Measurements from ENCODE around the gene GBE1.

GBE1 gene

DNA sequence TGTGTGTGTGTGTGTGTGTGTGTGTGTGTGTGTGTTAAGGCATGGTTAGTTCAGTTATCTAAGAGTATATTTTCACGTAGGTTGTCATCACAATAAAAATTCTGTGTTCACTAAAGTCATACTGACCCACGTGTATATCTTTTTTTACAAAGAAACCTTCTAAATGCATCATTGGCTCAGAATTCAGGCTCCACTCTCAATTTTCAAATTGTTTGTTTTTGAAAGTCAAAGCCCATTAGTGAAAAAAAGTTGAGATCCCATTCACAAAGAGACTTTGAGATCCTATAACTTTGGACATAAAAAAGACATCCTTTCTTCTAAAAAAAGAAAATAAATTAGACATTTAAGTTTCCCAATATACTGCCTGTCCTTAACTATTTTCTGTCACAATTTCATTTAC, 59.3 kb downstream of the GBE1 start:
- DNase-seq (ENCODE audit: low read depth in 2 of 3, low spot score in 1 of 3), result no peak

DNA sequence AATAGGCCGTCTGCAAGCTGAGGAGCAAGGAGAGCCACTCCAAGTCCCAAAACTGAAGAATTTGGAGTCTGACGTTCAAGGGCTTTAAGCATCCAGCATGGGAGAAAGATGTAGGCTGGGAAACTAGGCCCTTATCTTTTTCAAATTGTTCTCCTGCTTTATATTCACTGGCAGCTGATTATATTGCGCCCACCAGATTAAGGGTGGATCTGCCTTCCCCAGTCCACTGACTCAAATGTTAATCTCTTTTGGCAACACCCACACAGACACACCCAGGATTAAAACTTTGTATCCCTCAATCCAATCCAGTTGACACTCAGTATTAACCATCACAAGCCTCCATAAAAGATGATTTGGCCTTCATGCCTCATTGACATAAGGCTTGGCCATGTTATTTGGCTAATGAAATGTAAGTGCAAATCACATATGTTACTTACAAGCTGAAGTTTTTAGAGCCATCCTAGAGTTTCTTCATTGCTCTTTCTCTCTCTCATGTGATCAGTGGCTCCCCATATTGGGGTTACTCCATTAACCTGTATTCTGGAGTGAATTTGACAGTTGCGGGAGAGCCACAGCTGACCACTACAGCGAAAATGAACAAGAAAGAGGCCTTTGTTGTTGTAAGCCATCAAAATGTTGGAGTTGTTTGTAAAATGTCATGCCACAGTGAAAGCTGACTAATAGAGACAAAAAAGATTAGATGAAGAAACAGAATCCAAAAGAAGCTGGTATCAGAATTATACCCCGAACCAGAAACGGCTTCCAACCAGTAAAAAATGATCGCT, 61.7 kb downstream of the GBE1 start:
- DNase-seq (ENCODE audit: low read depth in 2 of 3, low spot score in 1 of 3), result no peak

DNA sequence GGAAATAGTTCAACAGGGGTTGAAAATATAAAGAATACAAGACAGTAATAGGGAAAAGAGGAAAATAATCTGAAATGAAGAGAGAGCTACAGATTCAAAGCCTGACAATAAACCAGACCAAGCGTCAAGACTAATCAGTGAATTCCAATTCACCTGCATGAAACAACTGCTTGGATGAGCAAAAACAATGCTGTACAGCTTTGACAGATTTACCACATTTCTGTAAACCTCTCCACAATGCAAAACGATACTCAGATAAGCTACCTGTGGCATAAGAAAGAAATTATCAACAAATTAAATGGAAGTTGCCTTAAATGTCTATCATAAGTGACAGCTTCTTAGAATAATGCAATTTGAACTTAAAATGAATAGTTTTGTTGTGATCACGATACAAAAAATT, 65.4 kb downstream of the GBE1 start:
- no peak for DNase-seq (ENCODE audit: low read depth in 2 of 3, low spot score in 1 of 3)

DNA sequence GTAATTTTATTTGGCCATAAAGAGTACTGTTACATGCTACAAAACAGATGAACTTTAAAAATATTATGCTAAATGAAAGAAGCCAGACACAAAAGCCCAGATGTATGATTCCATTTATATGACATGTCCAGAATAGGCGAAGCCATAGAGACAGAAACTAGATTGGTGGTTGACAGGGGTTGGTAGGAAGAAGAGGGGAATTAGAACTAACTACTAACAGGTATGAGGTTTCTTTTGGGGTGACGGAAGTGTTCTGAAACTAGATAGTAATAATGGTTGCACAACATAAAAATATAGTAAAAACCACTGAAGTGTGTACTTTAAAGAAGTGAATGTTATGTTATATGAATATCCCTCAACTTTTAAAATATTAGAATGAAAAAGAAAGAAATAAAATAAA, 66.1 kb downstream of the GBE1 start:
- DNase-seq (ENCODE audit: low read depth in 2 of 3, low spot score in 1 of 3), result no peak

DNA sequence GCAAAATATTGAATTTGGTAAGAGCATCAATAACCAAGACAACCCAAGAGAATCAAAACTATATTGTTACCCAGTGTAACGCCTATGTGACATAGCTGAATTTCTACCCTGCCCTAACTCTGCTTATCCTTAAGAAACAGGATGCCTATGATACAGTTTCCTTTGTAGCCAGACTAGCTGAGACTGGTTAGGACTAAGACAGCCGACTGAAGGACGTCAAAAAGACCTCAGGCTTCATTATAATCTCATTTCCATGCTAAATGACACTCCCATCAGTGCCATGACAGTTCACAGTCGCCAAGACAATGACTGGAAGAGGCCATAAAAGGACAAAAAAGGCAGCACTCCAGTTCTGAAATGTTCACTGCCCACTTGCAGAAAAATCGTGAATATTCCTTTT, 66.8 kb downstream of the GBE1 start:
- no peak for DNase-seq (ENCODE audit: low read depth in 2 of 3, low spot score in 1 of 3)

DNA sequence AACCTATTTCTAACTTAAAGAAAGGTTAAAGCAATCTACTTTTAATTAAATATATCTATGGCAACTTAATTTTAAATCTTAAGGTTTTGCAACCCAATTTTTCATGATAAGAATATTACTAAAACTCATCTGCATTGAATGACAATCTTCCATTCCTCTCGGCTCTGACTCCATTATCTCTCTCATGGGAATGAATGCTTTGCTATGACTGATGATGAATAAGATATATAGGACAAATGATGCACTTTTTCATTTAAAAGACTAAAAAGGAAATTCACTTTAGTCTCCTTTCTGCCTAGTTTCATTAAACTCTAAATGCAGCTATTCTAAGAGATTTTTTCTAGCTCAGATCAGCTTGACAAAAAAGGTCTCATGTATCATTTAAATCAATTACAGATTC, 68.7 kb downstream of the GBE1 start:
- no peak for DNase-seq (ENCODE audit: low read depth in 2 of 3, low spot score in 1 of 3)

DNA sequence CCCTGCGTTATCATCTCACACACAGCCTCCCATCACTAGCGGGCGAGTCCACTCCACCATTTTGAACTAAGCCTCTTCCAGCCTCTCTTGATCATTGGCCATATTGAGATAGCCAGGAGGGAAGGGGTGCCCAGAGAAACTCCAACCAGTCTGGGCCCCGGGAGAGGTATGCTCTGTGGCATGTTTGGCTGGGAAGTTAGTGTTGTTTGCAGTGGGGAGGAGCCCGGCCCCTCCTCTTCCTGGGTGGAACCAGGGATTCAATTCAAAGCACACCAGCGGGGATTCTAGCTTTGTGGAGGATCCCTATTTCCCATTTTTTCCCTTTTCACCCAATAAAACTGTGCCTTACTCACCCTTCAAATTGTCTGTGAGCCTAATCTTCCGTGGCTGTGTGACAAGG, 71.8 kb downstream of the GBE1 start:
- DNase-seq (ENCODE audit: low read depth in 2 of 3, low spot score in 1 of 3), result no peak

DNA sequence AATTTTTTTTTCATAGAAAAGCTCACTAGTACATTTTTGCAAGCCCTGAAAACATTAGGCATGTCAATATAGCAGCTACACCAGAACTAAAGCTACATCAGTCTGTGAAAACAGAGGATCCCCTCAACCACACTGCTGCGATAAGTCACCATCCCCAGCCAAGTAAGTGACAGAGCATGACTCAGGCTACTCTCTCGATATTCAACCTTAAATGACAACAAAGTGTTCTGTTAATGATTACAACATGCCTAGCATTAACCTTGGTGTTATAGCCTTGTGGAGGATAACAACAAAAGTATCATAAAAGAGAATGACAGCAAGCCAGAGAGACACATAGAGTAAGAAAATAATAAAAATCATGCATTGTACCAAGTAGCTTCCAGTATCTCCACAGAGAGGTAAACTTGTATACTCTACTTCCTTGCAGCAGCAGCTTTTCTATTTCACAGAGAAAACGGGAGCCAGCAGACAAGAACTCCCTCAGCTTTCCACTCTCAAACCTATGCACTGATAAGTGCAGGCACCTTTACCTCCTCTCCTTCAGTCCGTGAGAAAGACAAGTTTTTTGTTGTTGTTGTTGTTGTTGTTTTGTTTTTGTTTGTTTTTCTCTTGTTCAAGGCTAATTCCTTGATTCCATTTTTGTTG, 76.6 kb downstream of the GBE1 start:
- no peak for DNase-seq (ENCODE audit: low read depth in 2 of 3, low spot score in 1 of 3)

DNA sequence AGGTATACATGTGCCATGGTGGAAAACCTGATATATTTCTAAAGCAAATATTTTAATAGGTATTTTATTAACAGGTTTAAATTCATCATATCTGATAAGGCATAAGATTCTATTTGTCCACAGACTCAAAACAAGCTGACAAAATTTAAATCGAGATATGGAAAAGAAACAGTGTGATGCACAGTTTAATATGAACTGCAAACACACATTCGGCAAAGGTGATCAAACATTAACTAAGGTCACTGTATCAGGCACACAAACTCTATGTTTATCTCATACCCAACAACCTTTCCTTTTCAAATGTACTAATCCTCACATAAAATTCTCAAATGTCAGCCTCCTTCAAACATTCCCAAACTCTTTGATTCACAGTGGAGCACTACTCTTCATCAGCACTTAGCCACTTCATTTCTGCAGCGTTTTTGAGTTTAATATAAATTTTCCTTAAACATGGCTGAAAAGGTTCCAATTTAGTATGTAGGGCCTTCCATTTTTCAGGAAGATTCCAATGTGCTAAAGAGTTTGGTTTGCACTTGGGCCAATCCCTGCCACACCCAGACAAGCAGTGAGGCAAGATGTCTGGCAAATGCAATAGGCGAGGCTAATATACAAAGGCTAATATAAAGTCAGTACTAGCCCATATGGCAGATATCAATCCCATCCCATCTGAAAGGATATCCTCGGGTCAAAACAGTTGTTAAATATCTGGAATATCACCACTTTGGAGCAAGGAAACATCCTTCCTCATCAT, 84.6 kb downstream of the GBE1 start:
- no peak for DNase-seq (ENCODE audit: low read depth in 2 of 3, low spot score in 1 of 3)

DNA sequence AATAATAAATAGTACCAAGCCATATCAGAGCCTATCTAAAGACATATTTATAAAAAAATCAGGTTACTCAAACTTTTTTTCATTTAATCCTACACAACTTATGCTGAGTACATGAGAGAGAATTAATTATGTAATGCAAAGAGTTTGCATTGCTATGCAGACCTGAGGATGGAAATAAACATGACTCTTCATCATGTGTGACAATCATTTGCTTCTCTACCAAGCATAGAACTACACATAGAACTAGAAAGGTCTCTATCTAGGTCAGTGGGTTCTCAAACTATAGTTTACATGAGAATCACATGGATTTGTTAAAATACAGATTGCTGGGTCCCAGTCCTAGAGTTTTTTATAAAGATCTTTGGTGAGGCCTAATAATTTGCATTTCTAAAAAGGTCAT, 86.8 kb downstream of the GBE1 start:
- DNase-seq (ENCODE audit: low read depth in 2 of 3, low spot score in 1 of 3), result no peak

DNA sequence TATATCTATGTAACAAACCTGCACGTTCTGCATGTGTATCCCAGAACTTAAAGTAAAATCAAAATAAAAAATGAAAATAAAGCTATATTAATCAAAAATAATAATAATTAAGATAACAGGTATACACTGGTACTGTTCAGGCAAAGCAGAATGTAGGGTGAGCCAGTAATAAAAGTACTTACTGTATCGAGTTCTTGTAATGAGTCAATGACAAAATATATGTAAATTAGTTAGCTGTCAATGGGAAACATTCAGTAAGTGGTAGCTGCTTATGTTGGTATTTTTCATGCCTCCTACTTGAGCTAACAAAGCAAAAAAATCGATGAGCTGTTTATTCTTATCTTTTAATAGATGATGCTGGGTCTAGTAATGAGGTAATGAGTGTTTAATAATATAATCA, 93.2 kb downstream of the GBE1 start:
- DNase-seq (ENCODE audit: low read depth in 2 of 3, low spot score in 1 of 3), result no peak

DNA sequence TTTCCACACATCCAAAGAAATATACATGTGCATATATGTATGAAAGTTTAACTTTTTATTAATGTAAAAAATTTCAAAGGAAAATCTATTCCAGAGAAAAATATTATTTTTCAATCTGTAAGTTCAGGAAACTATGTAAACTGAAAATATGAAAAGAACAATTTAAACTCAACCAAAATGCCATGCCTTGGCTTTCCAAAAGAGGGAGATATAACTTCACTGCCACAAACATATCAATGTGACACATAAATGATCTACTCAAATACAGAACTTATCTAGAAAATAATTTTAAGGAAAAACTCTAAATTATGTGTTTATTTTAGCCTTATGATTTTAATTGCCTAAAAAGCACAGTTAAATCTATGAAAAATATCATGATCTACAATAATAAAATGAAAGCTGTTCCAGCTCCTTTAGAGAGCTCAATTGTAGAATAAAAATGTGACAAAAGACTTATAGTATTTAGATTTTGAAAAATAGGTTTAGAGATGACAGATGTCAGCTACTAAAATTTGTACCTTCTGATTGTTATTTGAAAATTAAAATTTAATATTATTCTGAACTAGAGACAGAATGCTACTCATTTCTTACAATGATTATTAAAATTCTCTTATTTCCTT, 94.8 kb downstream of the GBE1 start:
- no peak for DNase-seq (ENCODE audit: low read depth in 2 of 3, low spot score in 1 of 3)

DNA sequence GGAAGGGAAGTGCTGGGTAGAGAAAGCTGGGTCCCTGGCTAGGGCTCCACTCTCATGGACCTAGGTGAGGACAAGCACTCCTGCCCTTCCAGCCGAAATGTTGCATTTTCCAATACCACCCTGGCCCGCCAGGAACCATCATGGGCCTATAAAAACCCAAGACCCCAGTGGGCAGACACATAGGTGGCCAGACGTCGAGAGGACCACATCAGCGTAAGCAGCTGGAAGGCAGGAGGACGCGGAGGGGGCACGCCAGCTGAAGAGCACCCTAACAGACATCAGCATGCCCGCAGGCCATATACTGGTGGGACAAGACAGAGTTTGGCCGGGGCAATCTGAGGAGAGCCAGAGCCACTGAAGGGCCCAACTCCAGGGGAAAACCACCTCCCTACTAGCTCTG, 98.3 kb downstream of the GBE1 start:
- DNase-seq (ENCODE audit: low read depth in 2 of 3, low spot score in 1 of 3), result no peak

DNA sequence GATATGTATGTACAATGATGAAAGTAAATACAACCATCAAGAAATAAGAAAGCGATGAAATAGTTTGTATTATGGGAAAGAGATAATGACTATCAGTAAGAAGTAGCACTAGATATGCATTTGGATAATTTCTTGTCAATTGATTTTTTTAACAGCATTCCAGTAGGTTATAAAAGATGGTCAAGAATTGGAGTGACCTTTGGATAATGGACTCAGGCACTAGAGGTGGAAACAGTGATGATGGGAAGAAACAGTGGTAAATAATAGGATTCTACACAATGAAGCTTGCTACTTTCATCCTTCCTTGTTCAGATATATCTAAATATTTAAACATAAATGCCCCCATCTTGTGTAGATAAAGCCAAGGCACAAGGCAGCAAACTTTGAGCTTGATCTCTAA, 101.4 kb downstream of the GBE1 start:
- no peak for DNase-seq (ENCODE audit: low read depth in 2 of 3, low spot score in 1 of 3)

DNA sequence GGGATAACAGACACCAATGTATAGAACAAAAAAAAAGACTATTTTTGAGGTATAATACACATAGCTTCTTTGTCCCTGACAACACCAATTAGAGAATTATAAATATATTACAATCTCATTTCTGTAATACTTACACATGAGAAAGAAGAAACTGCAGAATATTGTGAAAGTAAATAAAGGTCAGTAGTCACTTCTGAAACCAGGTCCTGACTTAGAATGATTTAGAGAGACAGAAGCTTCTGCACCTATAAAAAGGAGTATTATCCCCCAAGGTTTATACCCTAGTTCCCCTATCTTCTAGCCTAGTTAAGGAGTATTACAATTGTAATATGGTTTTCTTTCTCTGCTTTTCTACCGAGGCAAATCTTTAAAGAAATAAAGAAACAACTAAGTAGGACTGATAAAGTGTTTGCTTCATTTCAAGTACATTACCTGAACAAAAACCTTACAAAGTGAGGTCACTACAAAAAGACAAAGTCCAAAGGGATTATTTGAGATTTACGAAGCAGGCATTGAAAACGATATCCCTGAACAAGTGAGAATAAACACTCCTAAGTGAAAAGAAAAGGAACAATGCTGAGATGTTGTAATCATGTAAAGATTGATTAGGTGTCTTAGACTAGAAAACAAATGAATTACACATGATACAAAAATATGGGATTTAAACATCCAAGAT, 103.0 kb downstream of the GBE1 start:
- DNase-seq (ENCODE audit: low read depth in 2 of 3, low spot score in 1 of 3), result no peak

DNA sequence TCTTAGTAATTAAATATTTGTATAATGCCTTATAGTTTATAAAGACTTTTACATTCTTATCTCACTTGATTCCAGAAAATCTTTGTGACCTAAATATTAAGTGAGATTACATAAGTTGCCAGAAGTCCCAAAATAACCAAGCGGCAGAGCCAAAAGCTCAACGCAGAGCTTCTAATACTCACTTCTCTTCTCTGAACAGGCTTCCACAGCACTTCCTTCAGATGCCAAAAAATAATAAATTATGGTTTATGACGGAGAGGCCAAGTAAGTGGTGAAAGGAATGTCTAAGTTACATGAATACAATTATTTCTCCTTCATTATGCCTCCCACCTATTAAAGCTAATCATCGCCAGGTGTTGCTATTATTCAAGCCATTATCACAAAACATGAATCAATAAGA, 110.3 kb downstream of the GBE1 start:
- DNase-seq (ENCODE audit: low read depth in 2 of 3, low spot score in 1 of 3), result no peak

DNA sequence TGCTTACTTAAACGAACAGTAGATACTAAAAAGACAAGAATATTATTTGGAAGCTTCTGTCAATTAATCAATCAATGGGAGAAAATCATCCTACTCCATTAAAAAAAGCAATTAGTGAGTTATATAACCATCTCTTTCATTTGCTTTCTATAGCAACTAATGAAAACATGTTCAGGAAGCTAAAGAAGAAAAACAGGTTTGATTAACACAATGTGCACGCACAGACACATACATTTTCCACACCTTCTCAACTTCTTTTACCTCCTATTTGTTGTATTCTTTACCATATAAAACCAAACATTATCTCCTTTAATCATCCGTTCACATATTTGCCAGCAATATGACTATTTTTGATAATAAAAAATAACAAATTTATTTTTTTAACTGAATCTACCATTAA, 111.3 kb downstream of the GBE1 start:
- DNase-seq (ENCODE audit: low read depth in 2 of 3, low spot score in 1 of 3), result no peak

DNA sequence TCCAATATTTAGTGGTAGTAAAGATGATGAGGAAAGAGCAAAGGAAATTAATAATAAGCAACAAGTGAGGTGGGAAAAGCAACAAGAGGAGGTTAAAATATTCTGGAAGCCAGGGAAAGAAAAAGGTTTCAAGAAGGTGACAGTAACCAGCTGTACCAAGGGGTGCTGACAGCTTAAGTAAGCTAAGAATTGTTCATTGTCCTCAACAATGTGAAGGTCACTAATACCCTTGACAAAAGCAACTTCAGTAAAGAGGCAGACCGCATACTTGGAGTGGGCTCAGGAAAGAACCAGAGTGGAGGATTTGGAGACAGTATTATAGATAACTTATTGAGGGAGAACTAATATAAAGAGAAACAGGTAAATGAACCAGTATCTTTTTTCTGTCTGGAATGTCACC, 116.2 kb downstream of the GBE1 start:
- no peak for DNase-seq (ENCODE audit: low read depth in 2 of 3, low spot score in 1 of 3)

DNA sequence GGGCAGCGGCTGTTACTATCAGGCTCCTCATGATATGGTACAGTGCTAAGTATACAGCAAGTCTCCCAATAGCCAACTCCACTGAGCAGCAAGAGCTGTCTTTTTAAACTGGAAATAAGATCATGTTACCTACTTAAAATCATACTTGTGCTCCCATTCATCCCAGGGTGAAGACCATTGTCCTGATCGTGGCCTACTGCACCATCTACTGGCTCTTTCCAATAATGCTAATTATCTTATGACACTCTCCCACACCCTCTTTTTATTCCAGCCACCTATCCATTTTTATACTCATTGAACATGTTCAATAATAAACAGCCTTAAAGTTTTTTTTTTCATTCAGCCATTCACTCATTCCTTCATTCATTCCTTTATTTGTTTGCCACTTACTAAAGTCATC, 117.7 kb downstream of the GBE1 start:
- no peak for DNase-seq (ENCODE audit: low read depth in 2 of 3, low spot score in 1 of 3)

DNA sequence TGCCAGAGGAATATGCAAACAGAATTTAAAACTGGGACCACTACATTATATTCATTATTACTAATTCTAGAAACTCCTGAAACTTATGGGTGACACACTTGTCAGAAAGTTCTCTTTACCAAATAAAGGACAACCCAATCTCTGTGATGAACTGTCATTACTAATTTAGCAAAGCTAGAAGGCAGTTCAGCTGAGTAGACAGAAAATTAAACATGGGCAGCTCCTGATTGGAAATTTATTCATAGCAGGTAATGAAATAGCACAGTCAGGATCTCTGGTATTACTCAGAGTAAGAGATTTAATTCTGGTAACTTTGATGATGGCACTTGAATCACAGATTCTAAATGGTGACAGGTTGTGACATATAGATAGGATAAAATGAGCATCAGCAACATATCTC, 123.0 kb downstream of the GBE1 start:
- no peak for DNase-seq (ENCODE audit: low read depth in 2 of 3, low spot score in 1 of 3)

DNA sequence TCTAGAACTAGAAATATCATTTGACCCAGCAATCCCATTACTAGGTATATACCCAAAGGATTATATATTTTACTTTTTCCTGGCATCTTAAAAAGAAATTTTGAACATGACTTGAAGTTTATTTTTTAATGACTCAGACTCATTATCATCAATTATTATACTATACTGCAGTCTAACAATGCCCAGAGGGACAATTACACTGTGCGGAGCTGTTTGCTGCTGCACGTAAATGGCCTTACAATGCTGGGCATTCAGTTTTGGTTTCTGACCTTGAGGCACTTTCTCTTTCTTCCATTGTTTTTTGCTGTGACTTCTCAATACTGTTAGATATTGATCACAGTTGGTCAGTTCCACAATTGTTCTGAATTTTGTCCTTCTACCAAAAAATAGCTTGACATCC, 128.8 kb downstream of the GBE1 start:
- no peak for DNase-seq (ENCODE audit: low read depth in 2 of 3, low spot score in 1 of 3)
